K562 (cell line): Measurements from ENCODE around the gene ARHGEF7. TPM values are rescaled to one million over a fixed set of nuclear protein-coding genes. Genes with fewer than 3 reads are reported as not detected.

Experiments used
- ATAC-seq: fragments of 200-7000 bp; cut with Tn5 transposase; 3 replicates; pipeline ENCODE4 v1.9.1; 2020; ENCODE audit warnings: moderate library complexity
- BruUV-seq: library from RNA; stranded (reverse); fragments of 400-500 nt; replicated peaks from 2 replicates; lab custom pipeline; 2021; lab: Mats Ljungman, UMichigan
- CTCF ChIA-PET: fragments of 300-600 bp; formaldehyde crosslinking; extraction: SDS; loops from one replicate; lab custom pipeline; 2021; ENCODE audit warnings: low intra/inter-chr PET ratio; lab: Yijun Ruan, JAX
- POLR2A ChIA-PET: fragments of 300-600, 350-650 bp; sonication (Branson Sonifier 250); formaldehyde crosslinking; extraction: SDS; loops from one replicate; lab custom pipeline; 2021; ENCODE audit warnings: antibody characterized with exemption, inconsistent platforms; lab: Yijun Ruan, JAX
- DNase-seq, 4 experiments: peaks; one replicate each; pipeline versions ENCODE4 v3.0.0 to v3.0.0-alpha.2; 2011 to 2018; ENCODE audit warnings: low spot score in 3 of 4, mixed read lengths in 3 of 4; ENCODE audit errors: extremely low read depth in 1 of 4
- FAIRE-seq: peaks from 2 replicates; lab custom pipeline; 2011; peaks lifted over from hg19 to GRCh38; lab: Jason Lieb, UNC
- H2AFZ ChIP-seq: 2 replicates; pipeline ENCODE4 v1.6.0; 2011; ENCODE audit warnings: low read depth, low read length, control low read depth, inconsistent platforms
- H3K27ac ChIP-seq: fragments of 200-600 bp; 3 replicates; pipeline ENCODE4 v1.8.0; 2011; ENCODE audit warnings: low read depth, mild to moderate bottlenecking, control low read depth, inconsistent platforms, low read length, moderate library complexity, mixed read lengths; ENCODE audit errors: extremely low read depth
- H3K27me3 ChIP-seq, 2 experiments: fragments of 300-600 bp in 1 of 2; 2 replicates in 1 of 2; 3 replicates in 1 of 2; pipeline versions ENCODE4 v1.6.0 to v1.8.0; 2011; ENCODE audit warnings: inconsistent platforms in 2 of 2, low read length in 2 of 2, mild to moderate bottlenecking in 1 of 2, mixed read lengths in 1 of 2, moderate library complexity in 1 of 2; ENCODE audit not compliant: control insufficient read depth in 2 of 2, insufficient read depth in 2 of 2
- H3K36me3 ChIP-seq: fragments of 300-600 bp; 3 replicates; pipeline ENCODE4 v1.8.0; 2011; ENCODE audit warnings: mild to moderate bottlenecking, low read length, inconsistent platforms; ENCODE audit not compliant: control insufficient read depth, insufficient read depth
- H3K4me1 ChIP-seq, 2 experiments: fragments of 200-600 bp in 1 of 2; replicated peaks in 1 of 2; 2 replicates in 1 of 2; 3 replicates in 1 of 2; pipeline versions ENCODE4 v1.5.1 to v1.8.0; 2011; ENCODE audit warnings: inconsistent platforms in 2 of 2, low read length in 2 of 2, mild to moderate bottlenecking in 1 of 2, mixed read lengths in 1 of 2, moderate library complexity in 1 of 2; ENCODE audit not compliant: control insufficient read depth in 2 of 2, insufficient read depth in 2 of 2
- H3K4me2 ChIP-seq: 2 replicates; pipeline ENCODE4 v1.6.1; 2011; ENCODE audit warnings: low read length, control low read depth, inconsistent platforms, mixed read lengths; ENCODE audit not compliant: insufficient read depth
- H3K4me3 ChIP-seq: fragments of 200-600 bp; sonication (generic), shearing (Covaris generic); 2 replicates; pipeline ENCODE4 v1.5.1; 2016; ENCODE audit warnings: control low read depth, inconsistent platforms
- H3K79me2 ChIP-seq: fragments of 200-600 bp; 3 replicates; pipeline ENCODE4 v1.8.0; 2011; ENCODE audit warnings: low read length, inconsistent platforms; ENCODE audit not compliant: control insufficient read depth, insufficient read depth
- H3K9ac ChIP-seq, 2 experiments: 2 replicates each; pipeline versions ENCODE4 v1.6.0 to v1.6.1; 2011; ENCODE audit warnings: low read depth in 2 of 2, low read length in 2 of 2, control low read depth in 1 of 2, inconsistent platforms in 1 of 2, mild to moderate bottlenecking in 1 of 2, mixed read lengths in 1 of 2; ENCODE audit not compliant: insufficient read depth in 1 of 2
- H3K9me1 ChIP-seq: one replicate; pipeline ENCODE4 v1.6.0; 2011; ENCODE audit warnings: inconsistent platforms, mild to moderate bottlenecking, low read length, moderate library complexity; ENCODE audit not compliant: control insufficient read depth, insufficient read depth
- H3K9me3 ChIP-seq: replicated peaks from 2 replicates; pipeline ENCODE4 v1.5.1; 2011; ENCODE audit warnings: low read depth, low read length, inconsistent platforms; ENCODE audit not compliant: control insufficient read depth, insufficient read depth
- H4K20me1 ChIP-seq: replicated peaks from 2 replicates; pipeline ENCODE4 v1.6.1; 2011; ENCODE audit warnings: low read length, inconsistent platforms, mixed read lengths; ENCODE audit not compliant: control insufficient read depth, insufficient read depth
- BRD9 ChIP-seq: fragments of 450-650 bp; IDR thresholded peaks from 2 replicates; pipeline ENCODE4 v1.6.1; 2018; ENCODE audit warnings: low read depth; ENCODE audit not compliant: partially characterized antibody
- DMBX1 ChIP-seq: fragments of 250-450 bp; sonication (Bioruptor Pico); IDR thresholded peaks from 2 replicates; pipeline ENCODE4 v1.8.0; 2022; ENCODE audit warnings: inconsistent platforms, mild to moderate bottlenecking, moderate library complexity, borderline replicate concordance
- ELK1 ChIP-seq: sonication (generic); formaldehyde crosslinking; IDR thresholded peaks from 2 replicates; pipeline ENCODE4 v1.8.1; 2022; ENCODE audit warnings: missing genetic modification reagents
- LEF1 ChIP-seq: fragments of 450-650 bp; IDR thresholded peaks from 2 replicates; pipeline ENCODE4 v1.6.1; 2016; ENCODE audit warnings: mild to moderate bottlenecking
- MAX ChIP-seq: sonication (generic); formaldehyde crosslinking; IDR thresholded peaks from 2 replicates; pipeline ENCODE4 v1.9.0; 2022; ENCODE audit warnings: mild to moderate bottlenecking, missing genetic modification reagents
- SAFB2 ChIP-seq: fragments of 200-400 bp; formaldehyde crosslinking; IDR thresholded peaks from 2 replicates; pipeline ENCODE4 v1.6.1; 2018; ENCODE audit warnings: borderline replicate concordance, low read length, low read depth, moderate library complexity; ENCODE audit not compliant: severe bottlenecking
- SIX5 ChIP-seq, 2 experiments: IDR thresholded peaks; 2 replicates each; pipeline ENCODE4 v1.6.1; 2011; ENCODE audit warnings: low read length in 2 of 2, borderline replicate concordance in 1 of 2, low read depth in 1 of 2, mild to moderate bottlenecking in 1 of 2, moderate library complexity in 1 of 2; ENCODE audit not compliant: insufficient read depth in 1 of 2
- TCF7 ChIP-seq: sonication (generic); IDR thresholded peaks from 2 replicates; pipeline ENCODE4 v1.6.1; 2016; ENCODE audit warnings: antibody characterized with exemption, borderline replicate concordance
- ZNF551 ChIP-seq: fragments of 250-450 bp; sonication (Bioruptor Pico); IDR thresholded peaks from 2 replicates; pipeline ENCODE4 v1.5.0; 2021; ENCODE audit warnings: mild to moderate bottlenecking, moderate library complexity
- WGBS: fragments of 100-300 bp; shearing (Covaris generic); methylation state at CpG from one replicate; pipeline ENCODE4 v1.1.6; 2016; ENCODE audit warnings: low coverage, mixed read lengths; ENCODE audit not compliant: insufficient coverage; ENCODE audit errors: missing lambda C conversion rate; 5-methylcytosine and 5-hydroxymethylcytosine counted together
- in situ Hi-C: fragments of 300-500 bp; cut with MboI; formaldehyde crosslinking; loops from 4 replicates; pipeline ENCODE4 v1.15.0; 2018; ENCODE audit warnings: inconsistent platforms, mixed read lengths
- intact Hi-C: fragments of 100-400 bp; cut with micrococcal nuclease; formaldehyde crosslinking; loops from 2 replicates; pipeline ENCODE4 v1.14.2; 2022
- polyA plus RNA-seq, 8 experiments: library from polyadenylated mRNA; depleted of rRNA in 4 of 8; stranded (reverse) in 5 of 8; unstranded in 3 of 8; fragments of >200 nt; fragmentation: Nextera tagmentation in 2 of 8; fragmentation: Illumina TruSeq in 1 of 8; extraction: Ambion mirVana in 2 of 8; extraction: Trizol in 1 of 8; gene quantifications; 2 replicates each; pipeline versions ENCODE4 v1.2.1 to v1.2.3, GENCODE V29; 2011 to 2014; ENCODE audit warnings: inconsistent platforms in 1 of 8, missing spikeins in 1 of 8
- total RNA-seq, 7 experiments: library from RNA; depleted of rRNA in 6 of 7; stranded (reverse); fragments of >200 nt in 6 of 7; fragmentation: Illumina TruSeq in 2 of 7; extraction: Trizol in 2 of 7; gene quantifications; 2 replicates each; pipeline versions ENCODE4 v1.2.1 to v1.2.3, GENCODE V29; 2011 to 2021; ENCODE audit warnings: low replicate concordance in 1 of 7

The ARHGEF7 gene
- total and polyA plus RNA-seq, 9 of the 15 experiments (the other 6 are each of a cell fraction or from before 2014, with no cell fraction given) = 2.1 to 26.8 (median 17.5) TPM

- TF ChIP-seq DMBX1 = no peak
- TF ChIP-seq TCF7 = no peak
These were observed 138.3 kb downstream of the ARHGEF7 start (continued) for GRCh38 chr13:111253365-111253872.

- H3K4me1 ChIP-seq = no peaks in the 10 kb centered on the region
- no TSS peak for BruUV-seq
- no peaks in the 10 kb centered on the region; the same call in 1 of the 2 replicates for H3K9me3 ChIP-seq
- H3K9ac ChIP-seq = no peak overlapping the region
- H4K20me1 ChIP-seq = no peaks in the 10 kb centered on the region
- FAIRE-seq = no peak
- intact Hi-C loops = no loop called here
- H2AFZ ChIP-seq = no peak overlapping the region
- ATAC-seq = no peak
- peaks cover 14% of the 10 kb centered on the region; the same call in 2 of the 3 replicates for H3K36me3 ChIP-seq
- H3K9me1 ChIP-seq = no peaks in the 10 kb centered on the region
- ChIA-PET CTCF (no interaction called here), POLR2A (no interaction called here)
- in situ Hi-C loops = no loop called here
- no peaks in the 10 kb centered on the region for H3K27me3 ChIP-seq
- no peak for DNase-seq
- 98% methylated on average over 9 of the region's 10 CpGs for WGBS
- H3K79me2 ChIP-seq = no peaks in the 10 kb centered on the region
- H3K4me3 ChIP-seq = no peak overlapping the region
- H3K4me2 ChIP-seq = no peak overlapping the region
- H3K27ac ChIP-seq = no peak overlapping the region
- no peak for TF ChIP-seq ZNF551
- no peak for TF ChIP-seq ELK1 (CRISPR knock-in tag)
- no peak for TF ChIP-seq SIX5 (IDR thresholded peaks at IDR 0.05; ENCODE audit: borderline replicate concordance in 1 of 2, insufficient read depth in 1 of 2, low read depth in 1 of 2, low read length in 2 of 2)
- TF ChIP-seq BRD9 = no peak
- TF ChIP-seq MAX (CRISPR knock-in tag) = no peak
- TF ChIP-seq SAFB2 = no peak
- no peak for TF ChIP-seq LEF1
These were observed 140.2 kb downstream of the ARHGEF7 start for GRCh38 chr13:111255228-111255790.
